DMS79 (cell line): ENCODE data around the gene SMOC1.

ENCODE experiments used
- DNase-seq: peaks from one replicate; lab custom pipeline; 2025; lab: John Stamatoyannopoulos, UW

Gene SMOC1

DNA sequence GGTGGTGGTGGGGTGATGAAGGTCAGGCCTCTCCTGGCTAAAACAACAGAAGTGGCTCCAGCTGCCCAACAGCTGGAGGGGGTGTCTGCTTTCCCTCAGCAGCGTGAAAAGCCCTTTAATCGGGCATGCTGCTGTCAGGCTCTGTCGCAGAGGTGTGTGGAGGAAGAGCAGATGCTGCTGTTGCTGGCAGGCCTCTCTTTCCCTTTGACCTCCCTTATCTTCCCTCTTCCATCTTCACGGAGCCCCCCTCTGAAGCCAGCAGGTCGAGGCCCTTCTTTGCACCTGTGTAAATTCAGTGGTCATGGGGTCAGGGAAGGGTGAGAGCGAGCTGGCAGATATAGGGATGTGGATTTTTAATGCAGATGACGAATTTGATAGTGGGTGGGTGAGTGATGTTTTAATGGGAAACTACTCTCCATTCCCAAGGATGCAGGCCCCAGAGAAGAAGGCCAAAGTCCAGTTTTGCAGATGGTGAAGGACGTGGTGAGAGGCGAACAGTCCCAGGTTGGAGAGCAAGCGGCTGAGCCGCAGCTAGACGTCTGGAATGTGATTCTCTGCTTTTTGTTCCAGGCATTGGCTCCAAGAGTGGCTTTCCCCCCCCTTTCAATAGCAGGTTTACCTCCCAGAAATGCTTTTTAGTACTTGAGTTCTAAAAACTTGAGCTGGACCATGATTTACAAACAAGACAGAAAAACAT is 64.0 kb downstream of the SMOC1 start:
- no peak for DNase-seq

DNA sequence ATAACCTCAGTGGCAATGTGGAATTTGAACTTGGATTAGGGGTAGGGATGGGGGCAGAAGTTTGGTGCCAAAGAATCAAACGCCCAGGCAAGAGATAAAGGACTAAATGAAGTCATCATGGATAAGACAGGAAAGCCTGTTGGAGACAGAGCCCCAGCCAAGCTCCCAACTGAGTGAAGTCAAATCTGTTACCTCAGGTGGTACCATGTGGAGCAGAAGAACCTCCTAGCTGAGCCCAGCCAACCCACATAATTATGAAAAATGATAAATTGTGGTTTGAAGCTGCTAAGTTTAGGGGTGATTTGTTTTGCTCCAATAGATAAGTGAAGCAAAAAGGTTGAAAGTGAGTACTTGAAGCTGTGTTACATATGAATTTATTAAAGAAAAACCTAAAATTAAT is 66.1 kb downstream of the SMOC1 start:
- no peak for DNase-seq

DNA sequence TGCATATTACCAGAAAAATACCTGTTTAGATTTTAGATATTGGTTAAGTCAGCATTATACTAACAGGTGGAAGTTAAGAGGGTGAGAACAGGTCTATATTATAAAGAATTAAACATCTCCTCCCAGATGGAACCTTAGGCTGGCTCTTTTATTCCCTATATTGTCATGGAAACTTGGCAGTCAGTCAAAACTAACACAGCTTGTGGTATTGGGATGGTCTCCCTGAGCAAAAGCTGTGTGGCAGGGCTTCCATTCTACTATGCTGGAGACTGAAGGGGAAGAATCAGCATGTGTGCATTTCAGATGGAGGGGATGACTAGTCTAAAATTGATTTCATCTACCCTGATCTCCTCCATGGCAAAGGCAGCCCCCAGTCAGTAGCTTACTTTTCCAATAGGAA is 66.7 kb downstream of the SMOC1 start:
- DNase-seq, result no peak

DNA sequence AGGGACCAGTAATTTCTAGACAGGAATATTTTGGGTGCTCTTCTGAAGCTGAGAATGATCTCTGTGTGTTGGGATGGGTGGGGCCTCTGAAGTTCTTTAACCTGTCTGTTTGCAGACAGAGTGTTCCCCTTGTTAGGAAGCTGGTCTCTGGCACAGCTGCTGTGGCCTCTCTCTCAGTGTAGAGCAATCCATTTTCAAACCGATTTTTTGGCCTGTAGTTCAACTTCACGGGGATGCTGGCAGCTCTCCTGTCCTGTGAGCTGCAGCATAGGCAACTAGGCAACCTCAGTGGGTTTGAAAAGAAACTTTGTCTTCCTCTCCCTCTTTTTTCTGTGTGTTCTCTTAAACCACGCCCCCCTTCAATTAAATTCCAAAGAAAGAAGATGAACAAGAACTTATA is 69.1 kb downstream of the SMOC1 start:
- DNase-seq, result no peak

DNA sequence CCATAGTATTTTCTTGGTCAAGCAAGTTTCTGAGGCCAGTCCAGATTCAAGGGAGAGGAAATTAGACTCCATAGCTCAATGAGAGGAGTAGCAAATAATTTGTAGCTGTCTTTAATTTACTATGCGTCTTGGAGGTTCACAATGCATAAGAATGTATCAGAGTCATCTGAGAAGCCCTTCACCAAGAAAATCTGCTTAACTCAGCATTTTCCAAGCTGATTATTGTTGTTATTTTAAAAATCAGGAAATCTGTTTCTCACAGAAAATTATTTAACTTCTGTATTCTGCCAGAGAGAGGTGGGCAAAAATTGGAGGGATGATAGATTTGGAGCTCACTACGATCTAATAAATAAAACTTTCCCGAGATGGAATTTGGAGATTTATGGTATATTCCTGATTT is 72.0 kb downstream of the SMOC1 start:
- no peak for DNase-seq

DNA sequence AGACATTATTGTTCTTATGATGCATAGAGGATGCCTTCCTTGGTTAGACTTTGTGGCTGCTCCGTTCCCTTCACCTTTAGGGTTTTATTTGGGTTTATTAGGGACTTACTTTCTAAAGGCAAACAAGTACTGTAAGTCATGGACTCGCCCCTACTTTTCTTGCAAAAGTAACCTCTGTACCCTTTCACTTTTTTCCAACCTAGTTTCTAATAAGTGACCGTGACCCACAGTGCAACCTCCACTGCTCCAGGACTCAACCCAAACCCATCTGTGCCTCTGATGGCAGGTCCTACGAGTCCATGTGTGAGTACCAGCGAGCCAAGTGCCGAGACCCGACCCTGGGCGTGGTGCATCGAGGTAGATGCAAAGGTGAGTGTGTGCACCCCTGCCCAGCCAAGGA is 72.7 kb downstream of the SMOC1 start:
- no peak for DNase-seq

DNA sequence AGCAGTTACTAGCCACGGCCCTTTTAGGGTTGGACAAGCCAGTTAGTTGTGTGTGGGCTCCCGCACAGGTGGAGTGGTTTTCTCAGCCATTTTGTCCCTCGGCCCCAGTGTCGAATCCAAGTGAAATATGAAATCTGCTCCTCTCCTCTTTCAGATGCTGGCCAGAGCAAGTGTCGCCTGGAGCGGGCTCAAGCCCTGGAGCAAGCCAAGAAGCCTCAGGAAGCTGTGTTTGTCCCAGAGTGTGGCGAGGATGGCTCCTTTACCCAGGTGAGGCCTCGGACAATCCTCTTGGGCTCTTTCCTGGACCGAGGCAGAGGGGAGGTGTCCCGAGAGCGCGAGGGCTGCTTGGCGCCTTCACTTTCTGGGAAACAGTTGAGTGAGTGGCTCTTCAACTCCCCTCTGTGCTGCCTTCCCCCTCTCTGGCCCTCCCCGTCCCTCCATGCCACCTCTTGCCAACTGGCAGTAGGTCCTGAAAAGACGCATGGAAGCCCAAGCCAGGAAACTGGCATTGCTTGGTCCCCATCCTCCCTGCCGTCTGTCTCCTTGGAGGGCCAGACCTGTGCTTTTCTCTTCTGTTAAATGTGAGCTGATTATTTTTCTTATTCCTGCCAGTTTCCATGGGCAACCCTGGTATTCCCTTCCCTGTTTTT is 74.2 kb downstream of the SMOC1 start:
- no peak for DNase-seq

DNA sequence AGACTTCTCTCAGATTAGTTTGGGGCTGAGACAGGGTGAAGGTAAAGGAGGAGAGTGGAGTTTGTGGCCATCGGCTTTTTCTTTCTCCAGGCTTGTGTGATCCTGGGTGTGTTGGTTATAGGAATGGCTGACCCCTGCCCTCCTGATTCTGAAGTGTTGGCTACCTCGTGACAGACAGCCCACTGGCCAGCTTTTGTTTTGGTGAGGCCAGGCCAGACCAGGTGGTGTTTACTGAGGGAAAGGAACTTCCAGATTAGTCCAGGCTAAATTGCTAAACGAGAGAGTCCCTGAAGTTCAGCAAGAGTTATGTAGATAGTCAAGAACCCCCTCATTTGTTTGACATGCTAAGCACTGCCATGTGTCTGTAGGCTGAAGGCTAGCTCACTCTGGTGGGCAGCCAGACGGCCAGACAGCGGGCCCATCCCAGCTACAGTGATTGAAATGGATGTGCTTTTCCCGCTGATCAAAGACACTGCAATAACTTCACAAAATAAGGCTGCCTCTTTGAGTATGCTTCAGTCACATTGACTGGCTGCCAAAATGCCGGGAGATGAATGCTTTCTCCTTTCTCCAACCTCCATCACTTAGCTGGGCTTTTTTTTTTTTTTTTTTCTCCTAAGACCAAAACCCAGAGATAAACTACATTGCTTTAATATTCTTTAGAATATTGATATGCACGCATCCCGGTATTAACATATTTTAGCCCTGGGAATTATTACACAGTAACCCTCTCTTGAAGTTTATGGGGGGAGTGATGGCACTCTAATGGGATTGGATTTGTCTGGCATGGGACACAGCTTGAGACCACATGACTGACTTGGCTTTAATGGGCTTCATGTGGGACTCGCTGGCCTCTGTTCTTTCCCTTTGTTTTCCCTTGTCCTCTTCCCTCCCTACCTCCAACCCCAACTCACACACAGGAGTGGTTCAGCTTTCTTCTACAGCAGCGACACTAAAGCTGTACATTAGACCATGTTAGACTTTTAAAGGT is 76.9 kb downstream of the SMOC1 start:
- no peak for DNase-seq

DNA sequence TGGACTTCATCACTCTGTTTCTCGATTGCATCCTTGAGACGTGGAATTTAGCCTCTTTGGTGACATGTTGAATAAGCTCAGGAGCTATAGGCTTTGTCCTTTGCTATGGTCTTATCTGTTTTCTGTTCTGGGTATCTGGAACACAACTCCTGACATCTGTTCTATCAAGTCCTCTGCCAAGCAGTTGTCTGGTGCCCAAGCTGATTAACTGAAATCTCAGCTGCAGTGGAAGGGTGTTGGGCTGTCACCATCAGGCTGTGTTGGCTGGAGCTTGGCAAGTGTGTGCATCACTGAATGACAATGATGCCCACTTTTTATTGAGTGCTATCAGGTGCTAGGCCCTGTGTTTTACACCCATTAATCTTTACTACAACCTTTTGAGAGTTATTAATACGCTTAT is 77.8 kb downstream of the SMOC1 start:
- no peak for DNase-seq

DNA sequence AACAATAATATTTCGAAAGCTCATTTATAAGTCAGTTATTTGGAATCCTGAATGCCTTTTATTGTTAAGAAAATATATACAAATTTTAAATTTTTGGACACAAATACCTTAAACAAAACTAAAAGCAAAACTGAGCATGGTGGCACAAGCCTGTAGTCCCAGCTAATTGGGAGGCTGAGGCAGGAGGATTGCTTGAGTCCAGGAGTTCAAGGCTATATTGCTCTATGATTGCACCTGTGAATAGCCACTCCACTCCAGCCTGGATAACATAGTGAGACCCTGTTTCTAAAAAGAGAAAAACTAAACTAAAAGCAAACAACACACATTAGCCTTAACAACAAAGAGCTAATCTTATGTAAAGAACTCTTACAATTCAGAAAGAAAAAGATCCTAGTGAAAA is 78.8 kb downstream of the SMOC1 start:
- DNase-seq, result no peak

DNA sequence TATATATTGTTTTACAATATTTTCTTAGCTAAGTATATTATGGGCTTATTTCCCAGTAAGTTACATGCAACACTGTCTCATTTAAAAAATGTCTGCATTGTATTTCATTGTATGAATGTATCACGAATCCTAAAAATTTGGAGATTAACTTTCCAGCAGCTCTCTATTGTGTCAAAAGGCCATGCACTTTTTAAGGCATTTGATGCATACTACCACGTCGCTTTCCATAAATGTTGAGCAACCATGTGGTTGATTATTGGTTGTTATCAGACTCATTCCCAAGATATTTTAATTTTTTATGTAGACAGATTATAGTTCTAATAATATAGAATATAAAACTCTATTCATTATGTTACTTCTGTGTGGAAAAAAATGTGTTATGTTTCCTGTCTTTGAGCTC is 79.9 kb downstream of the SMOC1 start:
- DNase-seq, result no peak

DNA sequence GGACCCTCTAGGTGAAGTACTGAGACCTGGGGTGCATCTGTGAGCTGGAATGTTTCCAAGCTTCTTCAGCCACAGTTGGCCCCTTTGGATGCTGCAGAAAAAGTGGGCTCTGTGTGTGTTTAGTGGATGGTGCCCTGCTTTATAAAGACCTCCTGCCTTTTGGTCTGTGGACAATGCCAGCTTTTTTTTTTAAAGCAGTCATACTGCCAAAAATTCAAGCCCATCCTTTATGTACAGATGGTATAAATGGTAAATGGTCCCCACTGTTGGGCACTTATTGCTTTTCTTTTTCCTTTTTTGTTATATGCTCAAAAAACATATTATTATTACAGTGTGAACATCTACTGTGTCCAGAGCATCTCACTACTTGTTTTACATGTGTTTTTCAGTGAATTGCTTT is 81.1 kb downstream of the SMOC1 start:
- DNase-seq, result no peak

DNA sequence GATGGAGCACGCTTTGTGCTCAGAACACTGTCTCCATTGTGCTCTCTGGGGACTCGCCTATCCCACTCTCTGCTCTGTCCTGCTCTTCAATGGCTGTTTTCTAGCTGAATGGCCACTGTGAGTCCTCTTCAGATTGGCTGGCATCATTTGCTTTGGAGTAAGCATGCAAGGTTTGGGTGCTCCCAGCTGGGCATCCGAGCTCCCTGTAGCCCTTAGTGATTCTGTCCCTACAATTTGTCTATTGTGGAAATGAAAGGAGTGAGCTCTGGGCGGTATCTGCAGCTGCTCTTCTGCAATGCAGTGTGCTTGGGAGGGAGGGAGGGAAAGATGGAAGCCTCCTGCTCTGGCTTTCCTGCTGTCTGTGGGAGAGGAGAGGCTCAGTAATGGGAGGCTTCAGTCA is 84.8 kb downstream of the SMOC1 start:
- no peak for DNase-seq

DNA sequence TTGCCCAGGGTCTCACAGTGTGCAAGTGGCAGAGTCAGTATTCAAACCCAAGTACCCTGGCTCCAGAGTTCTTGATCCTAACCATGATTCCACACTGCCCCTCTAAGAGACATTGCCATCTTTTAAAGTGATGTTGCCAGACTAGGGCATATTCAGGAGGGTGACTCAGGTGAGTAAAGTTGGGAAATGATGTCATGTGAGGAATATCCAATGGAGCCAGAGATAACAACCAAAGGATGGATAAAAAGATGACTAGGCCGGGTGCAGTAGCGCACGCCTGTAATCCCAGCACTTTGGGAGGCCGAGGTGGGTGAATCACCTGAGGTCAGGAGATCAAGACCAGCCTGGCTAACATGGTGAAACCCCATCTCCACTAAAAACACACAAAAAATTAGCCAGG is 85.6 kb downstream of the SMOC1 start:
- DNase-seq, result no peak

DNA sequence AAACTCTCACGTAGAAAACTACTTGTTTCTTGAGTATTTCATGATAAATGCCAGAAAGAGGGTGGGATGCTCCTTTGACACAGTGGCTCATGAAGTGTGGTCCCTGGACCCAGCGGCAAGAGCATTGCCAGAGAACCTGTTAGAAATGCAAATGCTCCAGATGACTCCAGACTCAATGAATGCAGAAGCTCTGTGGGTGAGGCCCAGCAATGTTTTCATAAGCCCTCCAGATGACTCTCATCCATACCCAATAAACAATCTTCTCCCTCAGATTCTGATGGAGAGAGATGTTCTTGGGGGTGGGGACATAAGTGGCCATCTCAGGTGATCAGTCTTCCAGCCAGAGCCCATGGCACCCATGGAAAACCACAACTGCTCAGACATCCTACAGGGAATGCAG is 88.9 kb downstream of the SMOC1 start:
- DNase-seq, result no peak

DNA sequence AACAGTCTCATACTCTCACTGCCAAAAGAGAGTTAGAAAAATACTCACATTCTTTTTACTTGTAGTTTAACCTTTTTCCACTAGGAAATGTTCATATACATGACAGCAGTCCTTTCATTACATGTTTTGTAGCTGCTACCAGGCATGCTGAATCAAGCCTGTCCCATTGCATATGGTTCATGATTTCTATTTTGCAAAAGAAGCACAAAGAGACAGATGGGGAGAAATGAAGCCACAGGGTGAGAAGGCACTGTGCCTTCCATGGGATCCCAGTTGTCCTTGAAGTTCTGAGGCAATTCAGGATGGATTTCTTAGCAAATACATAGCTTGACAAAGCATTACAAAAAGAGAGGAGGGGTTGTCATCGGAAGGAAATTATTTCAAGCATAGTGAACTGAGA is 89.5 kb downstream of the SMOC1 start:
- no peak for DNase-seq

DNA sequence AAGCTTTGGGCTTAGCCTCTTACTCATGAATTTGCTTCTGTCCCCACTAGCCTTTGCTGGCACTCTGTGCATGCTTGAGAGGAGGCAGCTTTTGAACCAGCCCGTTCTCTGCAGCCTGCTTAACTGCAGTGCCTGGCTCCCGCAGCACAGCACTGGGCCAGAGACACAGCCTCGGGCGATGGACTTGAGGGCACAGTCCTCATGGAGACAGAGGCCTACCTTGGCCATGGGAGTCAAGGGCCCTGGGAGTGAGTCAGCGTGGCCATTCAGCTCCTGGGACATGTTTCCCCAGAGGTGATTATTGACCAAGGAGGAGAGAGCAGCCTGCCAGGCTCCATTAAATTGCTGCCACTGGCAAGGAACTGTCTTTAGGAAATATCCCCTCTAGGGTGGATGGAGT is 93.5 kb downstream of the SMOC1 start:
- DNase-seq, result no peak

DNA sequence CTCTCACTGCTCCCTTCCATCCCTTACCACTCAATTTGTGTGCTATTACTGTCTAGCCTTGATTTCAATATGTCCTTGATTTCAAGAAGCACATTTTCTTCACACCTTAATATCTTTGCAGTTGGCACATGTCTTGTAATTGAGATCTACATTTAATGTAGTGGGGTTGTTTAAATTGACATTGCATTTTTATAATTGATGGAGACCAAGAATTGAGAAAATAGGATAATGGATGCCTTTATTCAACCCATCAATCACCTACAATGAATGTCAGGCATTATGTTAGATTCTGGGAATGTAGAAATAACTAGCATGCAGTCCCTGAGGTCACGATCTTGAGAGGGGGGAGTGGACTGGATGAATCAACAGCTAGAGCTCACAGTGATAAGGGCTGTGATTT is 94.6 kb downstream of the SMOC1 start:
- DNase-seq, result no peak

DNA sequence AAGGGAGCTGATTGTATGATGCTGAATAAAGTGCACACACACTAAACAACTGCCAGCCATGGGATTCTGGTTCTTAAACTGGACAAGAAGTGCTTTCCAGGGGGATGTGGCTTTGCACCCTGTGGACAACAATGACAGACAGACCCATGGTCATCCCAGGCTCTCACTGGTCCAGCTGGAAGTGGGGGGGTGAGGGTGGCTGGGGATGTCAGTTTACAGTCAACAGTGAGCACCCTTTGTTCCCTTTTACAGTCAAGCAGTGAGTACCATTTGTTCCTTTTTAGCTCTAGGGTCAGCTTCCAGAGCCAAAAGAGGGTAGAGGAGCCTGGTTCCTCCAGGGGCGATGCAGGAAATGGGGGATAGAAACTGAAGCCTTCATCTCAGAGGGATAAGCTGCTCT is 100.7 kb downstream of the SMOC1 start:
- DNase-seq, result no peak

DNA sequence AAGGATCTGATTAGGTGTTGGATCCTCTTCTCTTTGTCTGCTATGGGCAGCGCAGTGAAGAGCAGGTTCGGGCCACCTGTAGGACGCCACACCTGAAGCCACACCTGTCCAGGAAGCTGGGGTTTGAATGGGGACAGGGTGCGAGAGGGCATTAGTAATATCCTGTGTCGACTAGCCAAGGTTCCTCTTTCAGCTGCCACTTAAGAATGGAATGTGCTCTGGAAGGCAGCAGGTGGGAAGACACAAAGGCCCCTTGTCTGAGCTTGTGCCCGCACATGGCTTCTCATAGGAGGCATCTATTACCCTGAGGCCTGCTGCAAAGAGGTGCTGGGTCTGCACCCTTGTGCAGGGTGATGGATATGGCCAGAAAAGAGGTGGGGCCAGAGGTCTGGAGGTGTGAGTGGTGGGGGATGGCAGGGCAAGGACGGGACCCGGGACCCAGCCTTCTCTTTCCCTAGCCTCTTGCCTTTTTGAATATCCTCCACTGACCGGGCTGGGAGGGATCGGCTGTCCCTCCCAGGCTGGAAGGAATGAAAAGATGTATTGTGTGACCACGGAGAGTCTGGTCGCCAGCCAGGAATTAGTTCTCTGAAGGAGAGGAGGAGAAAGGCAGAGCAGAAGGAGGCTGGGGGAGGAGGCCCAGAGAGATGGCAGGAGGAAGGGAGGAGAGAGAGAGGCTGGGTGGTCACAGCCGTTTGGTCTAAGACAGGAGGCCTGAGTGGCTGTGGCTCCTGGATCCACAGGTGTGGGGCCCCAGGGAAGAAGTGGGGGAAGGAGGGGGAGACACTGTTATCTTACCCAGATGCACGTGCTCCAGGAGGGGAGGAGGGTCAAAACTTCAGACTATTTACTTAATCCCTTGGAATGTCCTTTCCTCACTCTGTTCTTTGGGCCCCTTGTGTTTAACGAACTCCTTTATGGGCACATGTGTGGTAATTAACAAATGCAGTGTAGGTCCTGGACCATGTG is 101.5 kb downstream of the SMOC1 start:
- DNase-seq, result no peak

DNA sequence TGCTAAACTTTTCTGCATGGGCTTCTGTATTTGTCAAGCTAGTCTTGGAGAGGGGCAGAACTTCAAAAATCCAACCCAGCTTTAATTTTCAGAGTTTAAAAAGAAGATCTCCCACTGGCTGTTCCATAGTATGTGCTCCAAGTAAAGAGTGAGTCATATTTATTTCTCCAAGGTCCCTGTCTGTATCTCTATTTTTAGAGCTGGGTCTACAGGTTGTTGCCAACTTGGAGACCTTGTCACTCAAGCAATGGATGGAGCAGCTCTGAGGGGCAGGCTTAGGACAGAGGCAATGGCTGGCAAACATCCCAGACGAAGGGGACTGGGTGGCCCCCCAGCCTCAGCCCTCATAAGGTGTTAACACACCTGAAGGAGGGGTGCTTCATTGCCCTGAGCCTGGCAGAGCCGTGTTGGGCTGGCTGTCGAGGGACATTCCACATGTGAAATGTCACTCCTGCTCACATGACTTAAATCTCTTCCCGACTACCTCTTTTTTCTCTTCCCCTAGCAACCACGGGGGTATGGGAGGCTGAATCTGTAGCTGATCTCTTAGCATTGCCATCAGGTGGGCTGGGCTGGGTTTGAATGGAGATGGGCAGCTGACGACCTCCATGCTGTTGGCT is 103.1 kb downstream of the SMOC1 start:
- no peak for DNase-seq
